GM18505 (cell line): Measurements from ENCODE around the gene PPIP5K2.

Experiments used
- ATAC-seq: cut with Tn5 transposase; IDR thresholded peaks from one replicate; pipeline ENCODE4 v1.9.1; 2021; ENCODE audit not compliant: unreplicated experiment
- POLR2A ChIP-seq: IDR thresholded peaks from 4 replicates; pipeline ENCODE4 v1.6.1; 2011; ENCODE audit warnings: borderline replicate concordance; ENCODE audit not compliant: insufficient read depth, insufficient read length; ENCODE audit errors: extremely low read depth

PPIP5K2 gene

DNA sequence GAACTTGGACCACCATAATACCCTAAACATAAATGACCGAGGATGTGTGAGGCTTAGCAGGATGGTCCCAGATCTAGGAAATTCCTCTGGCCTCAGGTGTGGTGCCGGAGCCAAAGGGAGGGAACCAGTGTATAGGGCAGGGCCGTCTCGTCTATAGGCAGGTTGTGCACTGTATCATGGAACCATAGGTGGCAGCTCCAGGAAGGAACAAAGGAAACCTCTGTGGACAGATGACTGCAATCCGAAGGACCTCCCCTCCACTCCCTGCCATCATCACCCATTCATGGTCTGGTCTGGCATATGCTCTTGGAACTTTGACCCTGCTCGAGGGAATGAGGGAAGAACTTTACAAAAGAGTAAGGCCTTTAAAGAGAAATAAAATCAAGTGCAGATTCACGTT is 135.6 kb downstream of the PPIP5K2 start:
- no peak for TF ChIP-seq POLR2A
- no peak for ATAC-seq

DNA sequence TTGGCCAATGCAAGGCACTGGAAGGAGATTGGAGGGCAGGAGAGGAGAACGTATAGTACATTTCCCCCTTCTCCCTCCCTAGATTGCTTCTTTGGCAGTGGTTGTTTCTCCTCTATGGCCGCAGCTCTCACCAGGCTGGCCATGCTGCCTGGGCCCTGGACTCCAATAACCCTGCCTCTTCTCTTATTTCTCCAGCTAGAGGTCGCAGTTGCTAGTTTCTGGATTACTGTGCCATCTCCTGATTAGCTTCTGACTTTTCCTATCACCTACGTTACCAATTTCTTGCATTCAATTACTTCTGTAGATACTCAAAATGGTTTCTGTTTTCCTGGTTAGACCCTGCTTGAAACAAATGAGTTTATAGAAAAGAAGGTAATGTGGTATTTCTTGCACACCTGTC is 136.1 kb downstream of the PPIP5K2 start:
- no peak for TF ChIP-seq POLR2A
- ATAC-seq, result no peak

DNA sequence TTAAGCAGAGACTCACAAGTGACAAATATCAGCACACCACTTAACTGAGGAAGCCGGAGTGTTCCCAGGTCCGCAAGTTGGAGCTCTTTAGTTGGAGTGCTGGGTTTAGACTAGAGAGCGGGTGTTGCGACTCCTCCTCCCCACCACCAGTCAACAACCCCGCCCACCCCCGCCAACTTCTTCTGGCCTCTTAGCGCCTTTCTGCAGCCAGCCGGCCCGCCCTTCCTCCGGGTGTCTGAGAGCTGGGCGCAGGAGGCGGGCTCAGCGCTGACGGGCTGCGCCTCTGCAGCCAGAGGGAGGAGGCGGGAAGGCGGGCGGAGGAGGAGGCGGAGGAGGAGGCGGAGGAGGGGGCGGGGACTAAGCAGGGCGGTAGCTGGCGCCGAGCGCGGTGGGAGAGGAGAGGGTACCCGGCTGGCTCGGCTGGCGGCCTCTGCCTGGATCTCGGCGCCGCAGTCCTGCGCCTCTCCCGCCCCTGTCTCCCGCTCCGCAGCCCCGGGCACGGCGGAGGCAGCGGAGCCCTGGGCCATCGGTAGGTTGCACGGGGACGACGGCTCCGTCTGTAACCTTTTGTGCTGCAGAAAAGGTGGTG is 138.4 kb downstream of the PPIP5K2 start, which contains the start of gene MACIR:
Gene MACIR, plus strand, starts transcription at position 396 of the 589 bp plus-strand sequence. CDS start 17,157 bp downstream, outside the sequence.
- ATAC-seq, result peak; percentile 82
- TF ChIP-seq POLR2A, result peak; percentile 67

DNA sequence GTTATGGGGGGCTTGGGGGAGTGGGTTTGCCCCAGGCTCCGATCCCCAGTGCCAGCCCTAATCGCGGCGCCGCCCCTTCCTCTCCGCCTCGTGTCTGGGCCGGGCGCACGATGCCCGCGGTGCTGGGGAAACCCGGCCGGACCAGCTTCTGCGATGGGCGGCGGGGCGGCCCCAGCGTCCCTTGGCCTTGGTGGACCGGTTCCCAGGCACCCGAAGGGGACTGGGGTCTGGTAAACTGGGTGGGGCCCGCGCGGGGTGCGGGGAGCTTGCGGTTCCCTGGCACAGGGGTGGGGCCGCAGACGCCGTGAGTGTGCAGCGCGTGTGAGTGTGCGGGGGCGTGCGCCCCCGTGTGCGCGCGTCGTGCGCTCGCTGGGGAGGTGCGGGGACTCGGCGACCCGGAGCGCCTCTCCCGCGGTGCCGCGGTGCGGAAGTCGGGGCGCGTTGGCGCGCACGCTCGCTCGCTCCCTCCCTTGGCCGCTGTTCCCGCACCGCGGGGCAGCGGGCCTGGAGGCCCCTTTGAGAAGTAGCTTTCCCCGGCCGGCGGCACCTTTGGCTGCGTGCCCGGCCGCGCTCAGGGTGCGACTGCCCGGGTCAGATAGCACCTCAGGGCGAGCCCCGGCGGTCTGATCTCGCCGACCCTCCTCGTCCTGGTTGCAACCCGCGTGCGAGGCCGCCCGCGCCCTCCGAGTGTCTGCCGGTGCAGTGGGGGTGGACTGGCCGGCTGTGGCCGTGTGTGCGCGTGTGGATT is 139.0 kb downstream of the PPIP5K2 start:
- peak; percentile 37 for ATAC-seq
- peak; percentile 48 for TF ChIP-seq POLR2A

DNA sequence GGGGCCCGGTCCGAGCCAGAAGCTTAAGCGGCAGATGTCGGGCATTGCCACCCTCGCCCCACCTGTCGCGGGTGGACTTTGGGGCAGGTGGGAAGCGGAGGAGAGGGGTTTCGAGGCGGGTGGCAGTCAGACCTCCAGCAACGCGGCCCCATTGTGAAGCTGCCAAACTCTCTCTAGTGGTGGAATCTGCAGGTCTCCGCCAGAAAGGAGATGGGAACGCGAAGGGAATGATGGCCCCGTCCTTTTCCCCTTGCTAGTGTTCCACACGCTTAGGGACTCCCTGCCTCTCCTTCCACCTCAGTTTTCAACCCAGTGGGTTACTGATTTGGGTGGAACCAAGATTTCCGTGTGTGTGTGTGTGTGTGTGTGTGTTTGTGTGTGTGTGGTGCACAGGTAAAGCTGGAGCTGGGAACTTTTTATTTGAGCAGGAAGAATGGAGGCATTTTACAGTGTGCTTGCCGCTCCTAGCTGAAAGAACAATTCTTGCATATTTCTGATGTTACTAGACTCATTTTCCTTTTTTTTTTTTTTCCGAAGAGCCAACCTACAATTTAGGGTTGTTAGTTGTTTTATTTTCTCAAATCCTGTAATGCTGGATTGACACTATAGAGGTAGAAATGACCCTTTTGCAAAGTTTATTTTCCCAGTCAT is 139.7 kb downstream of the PPIP5K2 start:
- ATAC-seq, result no peak
- no peak for TF ChIP-seq POLR2A

DNA sequence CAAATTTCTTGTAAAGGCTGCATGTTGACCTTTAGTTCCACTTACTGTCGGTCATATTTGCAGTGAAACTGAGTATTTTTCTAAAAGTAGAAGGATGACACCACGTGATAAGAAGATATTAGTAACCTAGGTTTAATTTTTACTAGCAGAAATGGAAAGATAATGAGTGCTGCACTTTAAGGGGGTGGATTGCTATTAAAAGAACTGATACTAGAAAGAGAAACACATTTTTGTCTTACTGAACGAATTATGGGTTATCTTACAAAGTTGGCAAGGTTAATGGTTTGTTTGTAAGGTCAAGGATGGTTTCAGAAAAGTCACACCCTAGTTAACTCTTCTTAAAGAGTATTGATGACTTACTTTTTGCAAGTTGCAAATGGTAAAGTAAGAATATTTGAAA is 140.8 kb downstream of the PPIP5K2 start:
- peak; percentile 22 for ATAC-seq
- no peak for TF ChIP-seq POLR2A
